HG03039 (cell line): Measurements from ENCODE around the gene RHO.
"Not testable (repeated sequence)": the region's sequence is repeated elsewhere in the genome, so short reads cannot be mapped to it uniquely, and the experiment has no call there.

Experiments used
- ATAC-seq: cut with Tn5 transposase; IDR thresholded peaks from one replicate; pipeline ENCODE4 v1.9.1; 2021; ENCODE audit warnings: mild to moderate bottlenecking, moderate library complexity; ENCODE audit not compliant: unreplicated experiment

Gene RHO

GRCh38 chr3:129499604-129500333, 28.7 kb upstream of the RHO start:
- ATAC-seq, result not testable (repeated sequence)

GRCh38 chr3:129500334-129500658, 28.1 kb upstream of the RHO start:
- ATAC-seq, result no peak

- no peak for ATAC-seq
Observed at GRCh38 chr3:129501630-129502029, 26.8 kb upstream of the RHO start.

GRCh38 chr3:129502641-129503408, 25.6 kb upstream of the RHO start:
- no peak for ATAC-seq

GRCh38 chr3:129503471-129504291, 24.8 kb upstream of the RHO start:
- ATAC-seq, result no peak

- ATAC-seq, result no peak
Observed at GRCh38 chr3:129504471-129505100, 23.9 kb upstream of the RHO start.

GRCh38 chr3:129505341-129505740, 23.1 kb upstream of the RHO start:
- ATAC-seq, result no peak

- ATAC-seq, result no peak
Observed at GRCh38 chr3:129506231-129506742, 22.2 kb upstream of the RHO start.

- no peak for ATAC-seq
Observed at GRCh38 chr3:129507181-129507831, 21.1 kb upstream of the RHO start.

GRCh38 chr3:129512595-129512994, 15.8 kb upstream of the RHO start:
- ATAC-seq, result no peak

- no peak for ATAC-seq
Observed at GRCh38 chr3:129513705-129514104, 14.7 kb upstream of the RHO start.

- no peak for ATAC-seq
Observed at GRCh38 chr3:129514110-129514509, 14.3 kb upstream of the RHO start.

GRCh38 chr3:129514563-129514962, 13.9 kb upstream of the RHO start:
- ATAC-seq, result no peak

- not testable (repeated sequence) for ATAC-seq
Observed at GRCh38 chr3:129515108-129515820, 13.2 kb upstream of the RHO start.

GRCh38 chr3:129515821-129516432, 12.5 kb upstream of the RHO start:
- not testable (repeated sequence) for ATAC-seq

GRCh38 chr3:129517516-129517915, 10.9 kb upstream of the RHO start:
- ATAC-seq, result no peak

- ATAC-seq, result no peak
Observed at GRCh38 chr3:129518038-129518561, 10.3 kb upstream of the RHO start.

GRCh38 chr3:129518581-129518980, 9.9 kb upstream of the RHO start:
- ATAC-seq, result no peak

- no peak for ATAC-seq
Observed at GRCh38 chr3:129519449-129519848, 9.0 kb upstream of the RHO start.
